HG03175 (cell line): ENCODE measurements around the gene CFAP61.

Source experiments
- ATAC-seq: cut with Tn5 transposase; IDR thresholded peaks from one replicate; pipeline ENCODE4 v1.9.1; 2021; ENCODE audit warnings: mild to moderate bottlenecking, moderate library complexity; ENCODE audit not compliant: unreplicated experiment

Gene CFAP61

GRCh38 chr20:20359628-20360027 lies 307.3 kb downstream of the CFAP61 start:
- ATAC-seq, result no peak

- peak; percentile 72 for ATAC-seq
These were observed 308.1 kb downstream of the CFAP61 start for GRCh38 chr20:20360464-20360863.

DNA sequence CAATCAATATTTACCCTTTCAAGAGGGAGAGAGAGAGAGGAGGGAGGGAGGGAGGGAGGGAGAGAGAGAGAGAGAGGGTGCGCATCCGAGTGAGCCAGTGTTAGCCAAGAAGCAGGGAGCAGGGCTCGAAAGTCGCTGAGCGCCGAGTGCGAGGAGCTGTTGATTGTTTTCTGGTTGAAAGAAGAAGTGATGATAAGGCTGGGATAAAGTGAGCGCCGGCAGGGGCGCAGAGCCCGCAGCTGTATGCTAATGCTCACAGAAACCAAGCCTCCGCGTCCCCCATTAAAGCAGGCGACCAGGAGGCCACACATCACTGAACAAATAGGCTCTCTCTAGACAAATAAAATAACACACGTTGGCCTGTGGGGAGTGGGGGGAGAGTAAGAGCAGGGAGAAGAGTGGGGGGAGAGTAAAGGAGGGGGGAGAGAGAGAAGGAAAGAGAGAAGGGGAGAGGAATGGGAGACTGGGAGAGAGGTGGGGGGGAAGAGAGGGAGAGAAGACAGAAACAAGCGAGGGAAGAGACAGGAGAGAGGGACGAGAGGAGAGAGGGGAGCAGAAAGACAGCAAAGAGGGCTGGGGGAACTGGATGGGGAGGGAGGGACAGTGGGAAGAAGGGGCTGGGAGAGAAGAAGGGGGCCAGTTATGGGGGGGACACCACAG lies 310.6 kb downstream of the CFAP61 start:
- no peak for ATAC-seq

DNA sequence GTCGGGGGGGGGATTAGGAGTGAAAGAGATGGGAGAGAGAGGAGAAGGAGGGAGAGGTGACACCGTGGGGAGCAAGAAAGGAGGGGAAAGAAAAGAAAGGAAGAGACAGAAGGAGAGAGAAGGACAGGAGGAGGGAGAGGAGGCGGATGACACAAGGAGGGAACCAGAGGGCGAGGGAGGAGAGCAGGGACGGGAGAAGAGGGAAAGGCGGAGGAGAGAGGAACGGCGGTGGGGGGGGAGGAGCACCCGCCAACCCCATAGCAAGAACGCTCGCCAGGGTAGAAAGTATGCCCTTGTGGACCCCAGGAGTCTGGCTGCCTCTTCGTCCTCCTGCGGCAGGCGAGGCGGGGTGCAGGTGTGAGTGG lies 311.1 kb downstream of the CFAP61 start:
- no peak for ATAC-seq

DNA sequence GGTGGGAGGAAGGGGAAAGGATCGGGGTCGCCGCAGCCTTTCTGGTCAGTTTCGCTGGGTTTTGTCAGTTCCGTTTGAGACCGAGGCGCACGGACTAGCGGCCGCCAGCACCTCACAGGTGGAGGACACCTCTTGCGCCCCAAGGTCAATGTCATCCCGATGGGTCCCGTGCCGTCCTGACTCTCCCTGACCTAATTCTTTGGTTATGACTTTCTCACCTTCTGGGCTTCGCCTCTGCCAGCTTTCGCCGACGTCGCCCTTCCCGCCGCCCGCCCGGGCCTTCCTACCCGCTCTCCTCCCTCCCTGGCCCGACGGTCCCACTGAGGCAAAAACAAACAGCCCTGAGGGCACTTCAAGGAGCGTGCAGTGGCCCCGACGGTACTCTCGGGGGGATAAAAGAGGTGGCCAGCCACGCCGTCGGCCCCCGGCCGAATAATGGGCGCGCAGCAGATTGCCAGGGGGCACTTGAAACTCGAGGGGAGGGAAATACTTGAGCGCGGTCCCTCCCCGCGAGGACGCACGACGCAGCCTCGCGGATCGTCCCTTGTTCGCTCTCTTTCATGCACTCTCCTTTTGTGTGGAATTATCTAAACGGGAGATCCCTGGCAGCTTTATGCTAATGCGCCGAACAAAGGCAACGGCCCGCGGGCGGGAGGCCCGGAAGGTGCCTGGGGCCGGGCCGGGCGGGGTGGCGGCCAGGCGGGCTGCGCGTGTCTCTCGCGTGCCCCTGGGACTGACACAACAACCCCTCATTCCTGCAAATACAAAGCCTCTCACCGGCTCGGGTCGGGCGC lies 311.7 kb downstream of the CFAP61 start:
- ATAC-seq, result no peak

DNA sequence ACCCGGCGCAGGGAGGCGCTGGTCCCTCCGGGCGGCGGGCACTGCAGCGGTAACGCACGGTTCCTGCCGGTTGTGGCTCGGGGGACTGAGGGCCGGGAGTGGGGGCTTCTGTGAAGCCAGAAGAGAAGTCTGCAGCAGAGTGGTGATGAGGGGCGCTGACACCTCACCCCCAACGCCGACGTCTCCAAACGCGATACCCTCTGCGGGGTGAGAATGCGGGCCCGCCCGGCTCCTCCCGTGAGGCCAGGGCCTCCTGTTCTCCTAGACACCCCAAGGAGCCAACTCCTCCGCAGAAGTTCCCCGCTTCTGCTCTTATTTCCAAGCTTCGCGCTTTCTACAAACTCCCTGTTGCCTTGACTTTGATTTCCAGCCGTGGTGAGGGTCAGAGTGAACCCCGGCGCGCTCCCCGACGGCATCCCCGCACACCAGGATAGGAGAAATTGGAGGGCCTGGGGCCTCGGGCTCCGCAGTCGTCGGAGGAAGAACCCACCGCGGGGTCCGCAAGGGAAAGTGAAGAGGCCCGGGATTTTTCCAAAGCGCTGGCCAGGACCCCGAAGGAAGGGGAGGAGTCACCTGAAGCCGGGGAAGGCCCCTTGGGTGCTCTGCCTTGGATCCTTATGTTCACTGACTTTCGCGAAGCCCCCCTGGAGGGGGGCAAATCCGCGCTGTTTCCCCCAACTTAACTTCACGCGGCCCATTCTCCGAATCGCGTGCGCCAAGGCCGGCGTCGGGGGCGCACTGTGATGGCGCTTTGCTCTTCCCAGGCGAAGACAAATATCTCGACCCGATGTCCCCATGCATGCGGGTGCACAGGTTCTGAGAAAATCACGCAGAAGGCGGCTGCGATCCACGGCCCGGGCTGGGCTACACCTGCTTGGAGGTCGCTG lies 312.5 kb downstream of the CFAP61 start:
- ATAC-seq, result no peak

DNA sequence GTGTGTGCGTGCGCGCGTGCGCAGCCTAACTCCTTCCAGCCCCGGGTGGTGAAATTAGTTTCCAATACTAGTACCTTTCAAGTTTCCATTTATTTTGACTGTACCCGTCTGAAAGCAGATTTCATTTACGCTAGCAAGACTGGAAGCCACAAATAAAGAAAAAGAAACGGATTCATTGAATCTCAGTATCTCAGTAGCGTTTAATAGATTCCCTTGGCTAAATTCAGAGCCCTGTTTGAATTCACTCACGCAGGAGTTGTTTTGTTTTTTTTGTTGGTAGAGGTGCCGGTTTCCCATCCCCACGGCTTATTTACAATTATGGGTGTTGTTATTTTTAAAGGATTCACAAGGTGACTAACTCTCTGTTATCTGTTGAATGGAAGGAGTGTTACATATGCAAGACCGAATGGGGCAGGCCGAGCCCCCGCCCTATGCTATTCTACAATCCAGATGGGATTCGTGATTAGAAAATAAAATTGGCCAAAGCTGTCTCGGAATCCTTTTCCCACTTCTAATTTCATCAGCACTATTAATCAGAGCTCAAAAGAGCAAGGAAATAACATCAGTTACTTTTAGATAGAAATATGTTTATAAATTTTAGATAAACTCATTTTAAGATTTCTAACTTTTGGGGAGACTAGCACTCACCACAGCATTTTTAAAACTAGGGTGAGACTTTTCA lies 313.3 kb downstream of the CFAP61 start:
- ATAC-seq, result no peak

DNA sequence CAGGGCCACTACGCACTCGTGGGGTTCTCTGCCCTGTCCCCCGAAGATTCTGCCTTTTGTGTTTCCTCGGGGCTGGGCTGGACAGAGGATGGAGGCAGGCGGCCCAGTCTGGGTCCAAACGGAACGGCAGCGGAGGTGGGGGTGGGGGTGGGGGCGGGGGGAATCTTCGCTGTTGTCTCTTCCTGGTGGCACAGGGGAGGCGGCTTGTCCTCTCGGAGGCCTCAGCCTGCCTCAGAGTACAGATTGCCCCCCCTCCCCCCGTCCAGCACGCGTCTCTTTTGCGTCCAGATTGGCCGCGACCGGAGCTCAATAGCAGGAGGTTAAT lies 314.2 kb downstream of the CFAP61 start:
- no peak for ATAC-seq

DNA sequence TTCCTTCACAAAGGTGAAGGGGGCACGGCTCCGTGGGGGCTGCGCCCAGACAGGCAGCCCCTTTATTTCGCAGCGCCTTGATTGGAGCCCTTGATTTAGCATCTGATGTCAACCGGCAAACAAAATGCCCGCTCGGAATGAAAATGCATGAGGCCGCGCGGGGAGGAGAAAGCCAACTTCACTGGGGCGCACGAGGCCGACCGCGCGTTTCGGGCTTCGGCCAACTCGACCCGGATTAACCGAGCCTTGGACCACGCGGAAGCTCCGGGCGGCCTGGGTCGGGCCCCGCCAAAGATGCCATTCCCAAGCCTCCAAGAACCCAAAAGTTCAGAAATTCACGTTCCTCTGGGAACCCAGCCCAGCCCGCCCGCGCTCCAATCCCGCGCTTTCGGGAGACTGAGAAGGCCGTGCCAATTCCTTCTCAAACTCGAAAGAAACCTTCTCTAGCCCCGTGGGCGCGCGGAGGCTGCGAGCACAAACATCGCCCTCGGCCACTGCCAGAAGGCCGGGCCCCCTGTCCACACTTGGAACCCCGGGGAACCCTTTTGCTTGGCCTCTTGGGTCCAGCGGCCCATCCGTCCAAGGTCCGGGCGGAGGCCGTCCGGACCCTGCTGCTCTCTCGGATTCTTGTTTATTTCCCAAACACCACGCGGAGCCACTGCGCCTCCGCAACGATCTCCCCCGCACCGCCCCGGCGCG lies 314.7 kb downstream of the CFAP61 start:
- ATAC-seq, result no peak

GRCh38 chr20:20367575-20368417 lies 315.5 kb downstream of the CFAP61 start, which contains the start of gene INSM1:
Gene INSM1 (plus strand): TSS chr20:20368104. CDS start chr20:20368268, 164 bp downstream.
- ATAC-seq, result no peak

DNA sequence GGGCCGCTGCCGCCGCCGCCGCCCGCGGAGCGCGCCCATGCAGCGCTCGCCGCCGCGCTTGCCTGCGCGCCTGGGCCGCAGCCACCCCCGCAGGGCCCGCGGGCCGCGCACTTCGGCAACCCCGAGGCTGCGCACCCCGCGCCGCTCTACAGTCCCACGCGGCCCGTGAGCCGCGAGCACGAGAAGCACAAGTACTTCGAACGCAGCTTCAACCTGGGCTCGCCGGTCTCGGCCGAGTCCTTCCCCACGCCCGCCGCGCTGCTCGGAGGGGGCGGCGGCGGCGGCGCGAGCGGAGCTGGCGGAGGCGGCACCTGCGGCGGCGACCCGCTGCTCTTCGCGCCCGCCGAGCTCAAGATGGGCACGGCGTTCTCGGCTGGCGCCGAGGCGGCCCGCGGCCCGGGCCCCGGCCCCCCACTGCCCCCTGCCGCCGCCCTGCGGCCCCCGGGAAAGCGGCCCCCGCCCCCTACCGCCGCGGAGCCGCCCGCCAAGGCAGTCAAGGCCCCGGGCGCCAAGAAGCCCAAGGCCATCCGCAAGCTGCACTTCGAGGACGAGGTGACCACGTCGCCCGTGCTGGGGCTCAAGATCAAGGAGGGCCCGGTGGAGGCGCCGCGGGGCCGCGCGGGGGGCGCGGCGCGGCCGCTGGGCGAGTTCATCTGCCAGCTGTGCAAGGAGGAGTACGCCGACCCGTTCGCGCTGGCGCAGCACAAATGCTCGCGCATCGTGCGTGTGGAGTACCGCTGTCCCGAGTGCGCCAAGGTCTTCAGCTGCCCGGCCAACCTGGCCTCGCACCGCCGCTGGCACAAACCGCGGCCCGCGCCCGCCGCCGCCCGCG lies 316.3 kb downstream of the CFAP61 start:
- ATAC-seq, result no peak

- ATAC-seq, result no peak
These were observed 317.1 kb downstream of the CFAP61 start for GRCh38 chr20:20369250-20370093.

- ATAC-seq, result no peak
These were observed 317.8 kb downstream of the CFAP61 start for GRCh38 chr20:20370094-20370575.

DNA sequence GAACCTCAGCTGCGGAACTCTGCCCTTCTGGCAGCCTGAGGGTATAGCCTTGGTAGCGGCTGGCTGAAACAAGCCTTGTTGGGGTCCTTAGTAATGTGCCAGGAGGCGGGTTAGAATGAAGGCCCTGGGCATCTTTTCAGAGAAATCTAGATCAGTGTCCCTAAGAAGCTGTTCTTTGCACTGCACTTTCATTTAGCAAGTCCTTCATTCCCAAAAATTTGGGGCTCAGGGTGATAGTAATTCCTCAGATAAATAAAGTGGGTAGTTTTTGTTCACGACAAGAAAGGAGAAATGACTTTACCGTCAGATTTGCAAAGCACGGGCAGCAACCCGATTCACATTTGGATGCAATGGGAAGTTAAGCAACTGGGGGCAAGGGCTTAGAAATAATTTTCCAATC lies 318.8 kb downstream of the CFAP61 start:
- ATAC-seq, result no peak

DNA sequence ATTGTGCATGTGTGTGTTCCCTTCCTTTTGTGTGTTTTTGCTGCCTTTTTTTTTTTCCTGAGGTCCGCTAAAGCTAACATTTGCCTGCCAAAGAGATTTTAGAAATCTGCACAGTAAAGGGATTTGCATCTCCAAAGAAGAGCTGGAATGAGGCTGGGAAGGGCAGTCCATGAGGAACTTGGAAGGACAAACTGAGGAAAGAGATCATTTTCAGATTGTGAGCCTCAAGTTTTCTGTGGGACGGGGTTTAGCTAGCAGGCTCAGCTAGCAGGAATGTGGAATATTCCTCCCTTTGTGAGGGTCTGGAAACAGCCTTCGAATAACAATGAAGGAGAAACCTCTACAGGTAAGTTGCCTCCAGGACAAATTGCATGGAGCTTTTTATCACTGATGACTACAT lies 319.3 kb downstream of the CFAP61 start:
- no peak for ATAC-seq

DNA sequence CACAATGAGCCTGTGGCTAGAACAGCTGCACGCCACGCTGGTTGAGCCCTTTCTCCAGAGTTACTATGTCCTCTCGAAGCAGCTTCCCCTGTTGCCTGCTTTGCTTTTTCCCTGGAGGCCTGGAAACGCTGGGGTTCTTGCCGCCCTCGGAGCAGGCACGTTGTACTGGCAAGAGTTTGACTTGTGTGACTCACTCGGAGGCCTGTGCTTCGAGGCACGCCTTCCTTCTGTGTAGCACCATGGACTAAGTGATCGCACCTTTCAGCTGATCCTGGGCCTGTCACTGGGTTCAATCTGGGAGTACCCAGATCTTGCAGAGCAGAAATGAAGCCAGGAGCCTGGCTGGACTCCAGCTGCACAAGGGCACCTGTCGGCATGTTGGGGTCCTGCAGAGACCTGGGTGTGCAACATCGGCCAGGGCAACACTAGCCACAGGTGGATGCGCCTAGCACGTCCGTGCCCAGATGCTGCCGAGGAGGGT lies 320.8 kb downstream of the CFAP61 start:
- no peak for ATAC-seq

DNA sequence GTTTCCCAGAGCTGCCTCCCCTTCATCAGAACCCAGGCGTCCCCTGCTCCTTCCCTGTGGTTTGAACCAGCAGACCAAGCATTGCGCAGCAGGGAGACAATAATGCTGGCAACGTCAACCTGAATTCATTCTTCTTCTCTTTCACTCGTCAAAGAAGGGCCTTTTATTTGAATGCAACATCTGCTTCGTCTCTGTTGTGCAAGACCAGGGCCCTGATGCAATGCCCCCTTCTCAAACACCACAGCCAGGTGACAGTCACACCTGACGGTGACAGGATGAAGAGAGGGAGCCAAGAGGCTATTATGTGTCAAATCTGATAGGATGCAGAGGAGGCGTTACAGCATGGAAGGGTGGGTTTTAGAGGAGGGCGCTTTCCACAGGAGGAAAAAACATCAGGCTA lies 323.5 kb downstream of the CFAP61 start:
- no peak for ATAC-seq
